HG02678 (cell line): ENCODE results near the gene MTX3.

Source experiments
- ATAC-seq: cut with Tn5 transposase; IDR thresholded peaks from one replicate; pipeline ENCODE4 v1.9.1; 2021; ENCODE audit warnings: mild to moderate bottlenecking, moderate library complexity; ENCODE audit not compliant: unreplicated experiment

Gene MTX3

DNA sequence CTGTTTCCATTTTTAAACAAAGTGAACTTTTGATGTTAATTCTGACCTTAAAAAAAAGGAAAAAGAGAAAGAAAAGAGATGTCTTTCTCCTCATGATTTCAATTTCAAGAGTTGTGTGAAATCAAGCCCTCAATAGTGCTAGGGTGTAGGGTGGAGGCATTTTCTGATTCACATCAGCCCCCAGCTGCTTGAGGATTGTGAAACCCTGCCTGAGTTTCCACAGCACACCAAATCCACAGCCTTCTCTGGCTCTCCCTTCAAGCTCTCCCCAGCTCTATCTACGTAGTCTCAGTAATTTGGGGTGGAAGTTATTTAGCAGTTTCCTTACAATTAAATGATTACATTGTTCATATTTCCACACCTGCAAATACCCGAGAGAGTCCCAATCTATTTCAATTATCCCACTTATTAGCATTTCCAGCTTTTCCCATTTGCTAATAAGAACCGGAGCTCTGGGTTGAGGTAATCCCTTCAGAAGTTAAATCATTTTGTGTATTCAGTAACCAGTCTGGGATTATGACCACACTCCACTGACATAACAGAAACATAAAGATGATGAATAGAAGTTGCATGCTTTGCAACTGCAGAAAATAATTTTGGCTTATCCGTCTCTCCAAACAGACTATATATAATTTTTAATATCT is 54.9 kb downstream of the MTX3 start:
- no peak for ATAC-seq

DNA sequence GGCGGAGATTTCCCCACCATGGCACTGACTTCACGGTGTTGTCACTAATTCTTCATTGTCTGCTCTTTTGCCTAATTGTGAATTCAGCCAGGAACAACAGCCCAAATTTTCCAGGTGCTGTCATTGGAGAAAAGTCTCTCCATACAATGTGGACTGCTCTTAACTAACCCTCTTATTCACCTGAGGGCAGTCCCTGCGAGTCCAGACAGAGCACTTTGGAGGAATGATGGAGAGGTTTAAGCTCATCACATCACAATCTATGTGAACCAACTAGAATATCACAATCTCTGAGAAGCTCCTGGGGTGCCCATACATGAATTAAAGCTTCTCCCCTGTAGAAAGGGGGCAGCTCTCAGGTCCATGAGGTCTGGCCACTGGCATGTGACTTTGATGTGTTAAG is 56.4 kb downstream of the MTX3 start:
- ATAC-seq = no peak

DNA sequence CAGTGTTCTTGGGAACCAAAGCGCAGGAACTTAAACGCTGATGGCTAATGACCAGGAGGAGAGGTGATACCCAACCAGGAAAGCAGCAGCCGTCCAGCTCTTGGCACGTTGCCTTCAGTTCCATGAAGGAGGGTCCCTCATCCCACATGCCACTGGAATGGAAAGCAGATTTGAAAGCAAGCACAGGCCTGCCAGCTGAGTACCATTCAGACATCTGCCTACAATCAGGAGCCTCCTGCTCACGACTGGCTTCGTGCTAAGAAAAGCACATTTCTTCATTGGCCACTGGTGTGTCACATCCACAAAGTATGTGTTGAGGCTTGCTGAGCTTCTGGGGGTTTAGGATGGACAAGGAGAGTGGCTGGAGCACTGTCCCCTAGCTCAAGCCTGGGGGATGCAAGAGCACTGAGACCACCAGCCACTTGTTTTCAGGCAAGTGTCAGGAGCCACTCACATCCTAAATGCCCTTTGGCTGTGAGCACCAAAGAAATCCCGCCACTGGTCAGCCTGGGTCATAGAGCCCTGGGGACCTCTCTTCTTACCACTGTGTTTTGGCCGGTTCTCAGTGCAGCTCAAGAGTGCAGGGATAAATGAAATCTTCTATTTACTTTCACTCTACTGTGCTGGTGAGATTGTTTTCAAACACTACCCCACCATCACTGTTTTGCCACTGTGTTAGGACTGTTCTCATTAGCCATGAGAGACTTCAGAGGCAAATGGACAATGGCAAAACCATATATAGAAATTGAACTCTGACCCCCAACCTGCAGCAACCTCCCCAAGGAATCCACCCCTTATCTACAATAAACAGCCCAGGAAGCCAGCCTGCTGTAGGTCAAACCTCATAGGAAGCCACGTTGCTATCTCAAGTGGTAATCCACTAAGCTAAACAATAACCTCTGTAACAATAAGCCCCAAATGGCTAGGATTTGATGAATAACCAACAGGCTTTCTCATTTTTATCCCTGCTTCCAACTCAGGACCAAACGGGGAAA is 58.3 kb downstream of the MTX3 start:
- no peak for ATAC-seq

DNA sequence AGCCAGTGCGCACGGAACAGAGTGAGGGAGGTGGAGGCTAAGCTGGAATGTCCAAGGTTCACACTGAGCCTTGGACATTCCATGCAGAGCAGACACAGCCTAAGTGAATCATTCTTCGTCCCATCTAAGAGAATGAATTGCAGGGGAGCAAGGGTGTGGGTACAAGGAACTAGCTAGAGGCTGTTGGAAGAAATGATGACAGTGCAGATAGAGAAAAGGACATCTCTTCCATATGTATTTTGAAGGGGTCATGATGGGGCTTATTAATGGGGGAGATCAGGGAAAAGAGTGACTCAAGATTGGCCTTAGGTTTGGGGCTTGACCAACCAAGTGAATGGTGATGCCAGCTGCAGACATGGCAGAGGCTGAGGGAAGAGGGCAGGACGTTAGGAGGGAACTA is 59.2 kb downstream of the MTX3 start:
- no peak for ATAC-seq

DNA sequence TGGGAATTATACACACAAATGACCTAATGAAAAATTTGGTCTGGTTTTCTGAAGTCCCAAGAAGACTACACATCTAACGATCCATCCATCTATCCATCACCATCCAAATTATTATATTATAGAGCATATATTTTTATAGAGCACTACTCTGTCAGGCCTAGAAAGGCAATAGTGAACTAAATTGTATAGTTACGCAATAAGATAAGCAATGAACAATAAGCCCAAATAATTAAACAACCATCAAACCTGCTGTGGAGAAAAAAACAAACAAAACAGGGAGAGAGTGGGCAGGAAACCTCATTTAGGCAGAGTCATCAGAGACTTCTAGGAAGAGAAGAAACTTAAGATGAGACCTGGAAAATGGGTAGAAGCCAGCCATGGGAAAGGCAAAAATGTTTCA is 59.7 kb downstream of the MTX3 start:
- no peak for ATAC-seq

DNA sequence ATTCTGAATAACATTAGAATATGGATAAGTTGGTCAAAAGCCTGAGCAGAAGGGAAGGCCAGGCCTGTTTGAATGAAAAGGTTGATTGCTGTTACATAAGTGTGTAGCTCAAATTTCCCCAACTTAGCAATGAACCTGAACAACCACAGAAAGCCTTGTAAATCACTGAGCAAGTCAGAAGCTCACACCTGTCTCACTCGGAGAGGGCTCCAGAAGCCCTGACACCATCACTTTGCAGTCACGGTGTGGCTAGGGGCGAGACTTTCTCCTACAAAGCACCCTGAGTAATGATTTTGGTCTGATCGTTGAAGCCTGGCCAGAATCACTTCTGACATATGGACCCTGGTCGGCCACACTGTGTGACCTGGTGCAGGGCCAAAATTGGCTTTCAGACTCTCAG is 62.0 kb downstream of the MTX3 start:
- ATAC-seq = no peak
